MM.1S (cell line): ENCODE measurements around the gene CCDC6.

Source experiments
- DNase-seq: peaks from one replicate; pipeline ENCODE4 v3.0.0-alpha.2; 2015
- H2AFZ ChIP-seq: fragments of 300-600 bp; sonication (generic); 2 replicates; pipeline ENCODE4 v1.6.0; 2016; ENCODE audit warnings: antibody characterized with exemption, low read length
- H3F3A ChIP-seq: fragments of 300-600 bp; sonication (generic); 2 replicates; pipeline ENCODE4 v1.6.1; 2016; ENCODE audit warnings: mild to moderate bottlenecking, antibody characterized with exemption, low read length, moderate library complexity, mixed read lengths; ENCODE audit not compliant: insufficient read depth
- H3K27ac ChIP-seq: fragments of 300-600 bp; sonication (generic); 2 replicates; pipeline ENCODE4 v1.5.1; 2016; ENCODE audit warnings: mild to moderate bottlenecking, low read length
- H3K27me3 ChIP-seq: fragments of 300-600 bp; sonication (generic); replicated peaks from 2 replicates; pipeline ENCODE4 v1.6.0; 2016; ENCODE audit warnings: low read length; ENCODE audit not compliant: insufficient read depth
- H3K36me3 ChIP-seq: fragments of 300-600 bp; sonication (generic); replicated peaks from 2 replicates; pipeline ENCODE4 v1.6.1; 2016; ENCODE audit warnings: mild to moderate bottlenecking, low read length, mixed read lengths; ENCODE audit not compliant: insufficient read depth
- H3K4me1 ChIP-seq: fragments of 300-600 bp; sonication (generic); 2 replicates; pipeline ENCODE4 v1.6.1; 2016; ENCODE audit warnings: low read length, mixed read lengths
- H3K4me2 ChIP-seq: fragments of 300-600 bp; sonication (generic); 2 replicates; pipeline ENCODE4 v1.6.0; 2016; ENCODE audit warnings: low read depth, low read length
- H3K4me3 ChIP-seq: fragments of 300-600 bp; sonication (generic); 2 replicates; pipeline ENCODE4 v1.5.1; 2016; ENCODE audit warnings: low read length, mixed read lengths
- H3K79me2 ChIP-seq: fragments of 300-600 bp; sonication (generic); 2 replicates; pipeline ENCODE4 v1.6.1; 2016; ENCODE audit warnings: mixed run types, low read length, mixed read lengths
- H3K9ac ChIP-seq: fragments of 300-600 bp; sonication (generic); 2 replicates; pipeline ENCODE4 v1.6.1; 2016; ENCODE audit warnings: low read length, mixed read lengths
- H3K9me2 ChIP-seq: fragments of 300-600 bp; sonication (generic); replicated peaks from 2 replicates; pipeline ENCODE4 v1.6.1; 2016; ENCODE audit warnings: mild to moderate bottlenecking, low read length, mixed read lengths; ENCODE audit not compliant: insufficient read depth
- H3K9me3 ChIP-seq: fragments of 300-600 bp; sonication (generic); replicated peaks from 2 replicates; pipeline ENCODE4 v1.6.1; 2016; ENCODE audit warnings: mild to moderate bottlenecking, low read length, mixed read lengths; ENCODE audit not compliant: insufficient read depth
- H4K20me1 ChIP-seq: fragments of 300-600 bp; sonication (generic); 2 replicates; pipeline ENCODE4 v1.6.1; 2016; ENCODE audit warnings: mild to moderate bottlenecking, low read length, moderate library complexity, mixed read lengths; ENCODE audit not compliant: insufficient read depth
- CTCF ChIP-seq: fragments of 300-600 bp; sonication (generic); IDR thresholded peaks from 2 replicates; pipeline ENCODE4 v1.5.1; 2016; ENCODE audit warnings: antibody characterized with exemption, low read length, mixed read lengths
- EZH2 ChIP-seq: fragments of 300-600 bp; sonication (generic); optimal IDR thresholded peaks from 2 replicates; pipeline ENCODE3; 2017; ENCODE audit warnings: low read depth, mild to moderate bottlenecking, antibody characterized with exemption, low read length, mixed read lengths
- EZH2phosphoT487 ChIP-seq: fragments of 300-600 bp; sonication (generic); IDR thresholded peaks from 2 replicates; pipeline ENCODE4 v1.6.1; 2018; ENCODE audit warnings: antibody characterized with exemption, low read length

CCDC6 gene

GRCh38 chr10:59844436-59844835, 61.9 kb downstream of the CCDC6 start:
- Histone ChIP-seq H4K20me1 (no peaks in the 10 kb centered on the region), H3K4me1 (no peaks in the 10 kb centered on the region), H3F3A (no peaks in the 10 kb centered on the region), H3K27ac (no peak overlapping the region), H3K9me3 (no peaks in the 10 kb centered on the region), H3K27me3 (no peaks in the 10 kb centered on the region), H3K4me3 (no peak overlapping the region), H3K79me2 (no peaks in the 10 kb centered on the region), H3K4me2 (no peak overlapping the region), H2AFZ (no peak overlapping the region), H3K9ac (no peak overlapping the region), H3K9me2 (no peaks in the 10 kb centered on the region), H3K36me3 (no peaks in the 10 kb centered on the region)
- DNase-seq, result no peak
- no peak for TF ChIP-seq EZH2
- no peak for TF ChIP-seq EZH2phosphoT487
- no peak for TF ChIP-seq CTCF

- Histone ChIP-seq H3K9me2 (no peaks in the 10 kb centered on the region), H3K4me2 (no peak overlapping the region), H3K36me3 (no peaks in the 10 kb centered on the region), H3K4me1 (no peaks in the 10 kb centered on the region), H3K9me3 (no peaks in the 10 kb centered on the region), H2AFZ (no peak overlapping the region), H3K27me3 (no peaks in the 10 kb centered on the region), H3K79me2 (no peaks in the 10 kb centered on the region), H3K9ac (no peak overlapping the region), H3K4me3 (no peak overlapping the region), H4K20me1 (no peaks in the 10 kb centered on the region), H3K27ac (no peak overlapping the region), H3F3A (no peaks in the 10 kb centered on the region)
- no peak for DNase-seq
- no peak for TF ChIP-seq CTCF
- no peak for TF ChIP-seq EZH2
- TF ChIP-seq EZH2phosphoT487, result no peak
Observed at GRCh38 chr10:59843748-59844147, 62.6 kb downstream of the CCDC6 start.

GRCh38 chr10:59839576-59839975, 66.8 kb downstream of the CCDC6 start:
- Histone ChIP-seq H3K9ac (no peak overlapping the region), H3K27ac (no peak overlapping the region), H3K27me3 (no peaks in the 10 kb centered on the region), H3K4me2 (no peak overlapping the region), H2AFZ (no peak overlapping the region), H3F3A (peaks cover 15% of the 10 kb centered on the region), H3K36me3 (no peaks in the 10 kb centered on the region), H3K79me2 (no peaks in the 10 kb centered on the region), H3K4me3 (no peak overlapping the region), H3K4me1 (peaks cover 21% of the 10 kb centered on the region), H3K9me2 (no peaks in the 10 kb centered on the region), H4K20me1 (no peaks in the 10 kb centered on the region), H3K9me3 (no peaks in the 10 kb centered on the region)
- TF ChIP-seq EZH2, result no peak
- no peak for TF ChIP-seq EZH2phosphoT487
- TF ChIP-seq CTCF, result no peak
- no peak for DNase-seq
